Measurements from ENCODE around the gene DOCK2.

GRCh38 chr5:169701910-169702451 is 64.9 kb downstream of the DOCK2 start:
- TF ChIP-seq POU5F1 (IDR thresholded peaks at IDR 0.05; ENCODE audit: low read depth, low read length) (no peak), CTCF (IDR thresholded peaks at IDR 0.05; ENCODE audit: control extremely low read depth in 1 of 3, insufficient read depth in 1 of 3, low read depth in 1 of 3, low read length in 3 of 3) (peak in 2 of 3 experiments; percentile 31 to 54; a peak in 2 of 4 replicates), RNF2 (IDR thresholded peaks at IDR 0.05; ENCODE audit: borderline replicate concordance, low read depth, low read length, missing control alignments, poor library complexity, severe bottlenecking) (no peak), ZNF274 (IDR thresholded peaks at IDR 0.05; ENCODE audit: borderline replicate concordance, extremely low read depth, low read length) (no peak), POLR2AphosphoS5 (IDR thresholded peaks at IDR 0.05; ENCODE audit: low read depth, low read length) (no peak), FOSL1 (IDR thresholded peaks at IDR 0.05; ENCODE audit: insufficient read depth, low read depth, low read length) (no peak), CEBPB (IDR thresholded peaks at IDR 0.05; ENCODE audit: low read depth, low read length) (no peak), RFX5 (IDR thresholded peaks at IDR 0.05; ENCODE audit: borderline replicate concordance, low read depth, low read length) (no peak)
